ENCODE measurements around the gene STPG1.

STPG1 gene

GRCh38 chr1:24386931-24387330 lies 26.7 kb downstream of the STPG1 start:
- no peaks in the 10 kb centered on the region for H3K27me3 ChIP-seq (replicated peaks; ENCODE audit: insufficient read depth, low read length)
- H3F3A ChIP-seq (ENCODE audit: insufficient read depth, low read length) = peaks cover 63% of the 10 kb centered on the region
- H3K27ac ChIP-seq (ENCODE audit: low read length) = no peak overlapping the region
- no peak overlapping the region for H3K4me3 ChIP-seq (ENCODE audit: low read length)
- H3K9me2 ChIP-seq (replicated peaks; ENCODE audit: insufficient read depth, low read length) = no peaks in the 10 kb centered on the region
- TF ChIP-seq EZH2 (optimal IDR thresholded peaks at IDR 0.05; ENCODE audit: low read depth, low read length) (no peak), EZH2phosphoT487 (IDR thresholded peaks at IDR 0.05; ENCODE audit: low read length) (no peak), CTCF (IDR thresholded peaks at IDR 0.05; ENCODE audit: low read length) (no peak)
- no peaks in the 10 kb centered on the region for H4K20me1 ChIP-seq (ENCODE audit: insufficient read depth, low read length)
- no peaks in the 10 kb centered on the region for H3K36me3 ChIP-seq (replicated peaks; ENCODE audit: insufficient read depth, low read length)
- no peak overlapping the region for H3K9ac ChIP-seq (ENCODE audit: low read length)
- H3K4me1 ChIP-seq (ENCODE audit: low read length) = peaks cover 76% of the 10 kb centered on the region
- no peaks in the 10 kb centered on the region for H3K79me2 ChIP-seq (ENCODE audit: low read length)
- no peak for DNase-seq
- no peak overlapping the region for H3K4me2 ChIP-seq (ENCODE audit: low read depth, low read length)
- no peak overlapping the region for H2AFZ ChIP-seq (ENCODE audit: low read length)
- no peaks in the 10 kb centered on the region for H3K9me3 ChIP-seq (replicated peaks; ENCODE audit: insufficient read depth, low read length)

GRCh38 chr1:24386241-24386640 lies 27.3 kb downstream of the STPG1 start:
- Histone ChIP-seq H3K4me1 (ENCODE audit: low read length) (peaks cover 76% of the 10 kb centered on the region), H3K4me2 (ENCODE audit: low read depth, low read length) (peak overlapping the region; percentile 60; the same call in 1 of the 2 replicates), H3F3A (ENCODE audit: insufficient read depth, low read length) (peaks cover 56% of the 10 kb centered on the region), H3K27ac (ENCODE audit: low read length) (peak overlapping the region; percentile 89; the same call in 1 of the 2 replicates), H3K9me2 (replicated peaks; ENCODE audit: insufficient read depth, low read length) (no peaks in the 10 kb centered on the region), H3K79me2 (ENCODE audit: low read length) (no peaks in the 10 kb centered on the region), H3K9ac (ENCODE audit: low read length) (no peak overlapping the region), H3K4me3 (ENCODE audit: low read length) (no peak overlapping the region), H4K20me1 (ENCODE audit: insufficient read depth, low read length) (no peaks in the 10 kb centered on the region), H3K36me3 (replicated peaks; ENCODE audit: insufficient read depth, low read length) (no peaks in the 10 kb centered on the region), H3K9me3 (replicated peaks; ENCODE audit: insufficient read depth, low read length) (no peaks in the 10 kb centered on the region), H2AFZ (ENCODE audit: low read length) (no peak overlapping the region), H3K27me3 (replicated peaks; ENCODE audit: insufficient read depth, low read length) (no peaks in the 10 kb centered on the region)
- TF ChIP-seq EZH2phosphoT487 (IDR thresholded peaks at IDR 0.05; ENCODE audit: low read length) = no peak
- no peak for TF ChIP-seq CTCF (IDR thresholded peaks at IDR 0.05; ENCODE audit: low read length)
- no peak for TF ChIP-seq EZH2 (optimal IDR thresholded peaks at IDR 0.05; ENCODE audit: low read depth, low read length)
- DNase-seq = no peak

- Histone ChIP-seq H3K27me3 (replicated peaks; ENCODE audit: insufficient read depth, low read length) (no peaks in the 10 kb centered on the region), H3F3A (ENCODE audit: insufficient read depth, low read length) (peaks cover 47% of the 10 kb centered on the region), H3K27ac (ENCODE audit: low read length) (peak overlapping the region; percentile 89), H4K20me1 (ENCODE audit: insufficient read depth, low read length) (no peaks in the 10 kb centered on the region), H2AFZ (ENCODE audit: low read length) (no peak overlapping the region), H3K9me3 (replicated peaks; ENCODE audit: insufficient read depth, low read length) (no peaks in the 10 kb centered on the region), H3K4me2 (ENCODE audit: low read depth, low read length) (peak overlapping the region; percentile 60), H3K4me3 (ENCODE audit: low read length) (peak overlapping the region; percentile 19; the same call in 1 of the 2 replicates), H3K79me2 (ENCODE audit: low read length) (no peaks in the 10 kb centered on the region), H3K9ac (ENCODE audit: low read length) (peak overlapping the region; percentile 24; the same call in 1 of the 2 replicates), H3K36me3 (replicated peaks; ENCODE audit: insufficient read depth, low read length) (no peaks in the 10 kb centered on the region), H3K9me2 (replicated peaks; ENCODE audit: insufficient read depth, low read length) (no peaks in the 10 kb centered on the region), H3K4me1 (ENCODE audit: low read length) (peaks cover 68% of the 10 kb centered on the region)
- TF ChIP-seq EZH2 (optimal IDR thresholded peaks at IDR 0.05; ENCODE audit: low read depth, low read length) = no peak
- TF ChIP-seq EZH2phosphoT487 (IDR thresholded peaks at IDR 0.05; ENCODE audit: low read length) = no peak
- TF ChIP-seq CTCF (IDR thresholded peaks at IDR 0.05; ENCODE audit: low read length) = peak; percentile 71
- peak; percentile 55 for DNase-seq
Observed at GRCh38 chr1:24385160-24385940, 28.2 kb downstream of the STPG1 start.
